ENCODE results near the gene SZT2. TPM values are rescaled to one million over a fixed set of nuclear protein-coding genes. Genes with fewer than 3 reads are reported as not detected.
"Not testable (repeated sequence)": the region's sequence is repeated elsewhere in the genome, so short reads cannot be mapped to it uniquely, and the experiment has no call there.

SZT2 gene
- polyA plus RNA-seq, 3 donors: 21.4 to 34.7 (median 33.0) TPM

DNA sequence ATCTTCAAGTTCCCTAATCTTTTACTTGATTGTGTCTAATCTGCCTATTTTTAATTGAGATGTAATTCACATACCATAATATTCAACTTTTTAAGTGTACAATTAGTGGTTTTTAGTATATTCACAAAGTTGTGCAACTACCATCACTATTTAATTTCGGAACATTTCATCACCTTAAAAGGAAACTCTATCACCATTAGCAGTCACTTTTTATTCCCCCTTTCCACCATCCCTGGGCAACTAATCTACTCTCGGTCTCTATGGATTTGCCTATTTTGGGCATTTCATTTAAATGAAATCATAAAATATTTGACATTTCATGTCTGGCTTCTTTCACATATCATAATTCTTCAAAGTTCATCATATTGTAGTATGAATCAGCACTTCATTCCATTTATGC is 94.7 kb downstream of the SZT2 start:
- DNase-seq: no peak

DNA sequence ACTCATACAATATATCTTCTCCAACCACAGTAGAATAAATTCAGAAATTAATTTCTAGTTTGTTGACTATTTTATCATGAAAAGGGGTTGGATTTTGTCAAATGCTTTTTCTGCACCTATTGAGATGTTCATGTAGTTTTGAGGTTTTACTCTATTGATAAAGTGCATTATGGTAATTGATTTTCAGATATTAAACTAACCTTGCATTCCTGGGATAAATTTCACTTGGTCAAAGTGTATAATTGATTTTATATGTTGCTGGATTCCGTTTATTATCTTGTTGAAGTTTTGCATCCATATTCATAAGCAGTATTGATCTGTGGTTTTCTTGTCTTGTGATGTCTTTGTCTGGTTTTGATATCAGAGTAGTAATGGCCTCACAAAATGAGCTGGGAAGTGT is 98.5 kb downstream of the SZT2 start:
- DNase-seq: no peak

DNA sequence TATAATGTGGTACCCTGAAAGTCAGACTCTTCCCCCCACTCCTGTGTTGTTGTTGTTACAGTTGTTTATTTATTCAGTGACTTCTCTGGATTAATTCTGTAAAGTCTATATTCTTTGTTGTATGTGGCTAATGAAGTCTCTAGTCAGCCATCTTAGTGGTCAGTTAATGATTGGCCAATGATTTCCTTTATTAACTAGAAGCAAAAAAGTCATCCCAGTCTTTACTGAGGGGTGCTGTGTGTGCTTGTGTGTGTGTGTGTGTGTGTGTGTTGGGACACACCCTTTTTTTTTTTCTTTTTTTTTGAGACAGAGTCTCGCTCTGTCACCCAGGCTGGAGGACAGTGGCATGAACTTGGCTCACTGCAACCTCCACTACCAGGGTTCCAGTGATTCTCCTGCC is 101.4 kb downstream of the SZT2 start:
- no peak for DNase-seq

DNA sequence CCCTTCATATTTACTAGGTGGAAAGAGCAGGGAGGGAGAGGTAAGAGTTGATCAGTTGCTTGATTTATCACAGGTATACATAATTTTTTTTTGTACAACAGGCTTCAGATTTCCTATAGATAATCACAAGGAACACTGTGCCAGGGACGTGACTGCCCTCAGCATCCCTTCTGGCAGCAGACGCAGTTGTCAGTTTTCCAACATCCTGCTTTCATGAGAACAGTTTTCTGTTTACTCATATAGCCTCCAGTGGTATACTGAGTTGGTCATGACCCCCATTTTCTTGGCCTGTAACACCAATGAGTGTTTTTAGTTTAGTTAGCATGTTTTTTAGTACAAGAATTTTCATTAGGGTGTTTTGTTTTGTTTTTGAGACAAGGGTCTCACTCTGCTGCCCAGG is 103.1 kb downstream of the SZT2 start:
- DNase-seq: no peak

DNA sequence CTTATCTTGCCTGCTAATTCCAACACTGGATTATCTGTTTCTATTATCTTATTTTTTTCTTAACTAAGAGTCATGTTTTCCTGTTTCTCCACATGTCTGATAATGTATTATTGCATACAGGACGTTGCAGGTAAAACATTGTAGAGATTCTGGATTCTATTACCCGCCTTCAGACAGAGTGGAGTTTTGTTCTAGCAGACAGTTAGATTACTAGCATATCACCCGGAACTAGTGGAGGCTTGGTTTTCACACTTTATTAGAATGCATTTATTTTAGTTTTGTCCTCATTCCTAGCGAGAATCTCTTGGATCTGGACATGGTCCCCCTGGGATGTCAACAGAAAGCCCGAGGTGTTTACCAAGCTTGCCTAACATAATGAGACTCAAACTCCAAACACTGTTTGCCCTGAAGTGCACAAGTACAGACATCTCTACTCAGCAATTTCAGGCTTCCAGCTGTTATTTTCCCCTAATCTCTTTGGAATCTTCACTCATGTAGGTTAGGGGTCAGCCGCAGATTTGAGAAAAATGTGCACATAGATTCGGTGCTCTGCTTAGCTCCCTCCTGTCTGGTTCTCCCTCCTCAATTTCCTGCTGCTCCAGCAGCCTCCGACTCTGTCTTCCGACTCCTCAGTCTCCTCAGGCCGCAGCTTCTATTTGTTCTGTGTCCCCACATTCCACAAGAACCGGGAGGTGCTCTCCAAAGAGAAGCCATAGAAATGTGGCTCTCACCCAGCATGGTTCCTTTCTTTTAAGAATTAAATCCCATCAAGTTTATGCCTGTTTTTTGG is 104.2 kb downstream of the SZT2 start:
- DNase-seq: no peak

DNA sequence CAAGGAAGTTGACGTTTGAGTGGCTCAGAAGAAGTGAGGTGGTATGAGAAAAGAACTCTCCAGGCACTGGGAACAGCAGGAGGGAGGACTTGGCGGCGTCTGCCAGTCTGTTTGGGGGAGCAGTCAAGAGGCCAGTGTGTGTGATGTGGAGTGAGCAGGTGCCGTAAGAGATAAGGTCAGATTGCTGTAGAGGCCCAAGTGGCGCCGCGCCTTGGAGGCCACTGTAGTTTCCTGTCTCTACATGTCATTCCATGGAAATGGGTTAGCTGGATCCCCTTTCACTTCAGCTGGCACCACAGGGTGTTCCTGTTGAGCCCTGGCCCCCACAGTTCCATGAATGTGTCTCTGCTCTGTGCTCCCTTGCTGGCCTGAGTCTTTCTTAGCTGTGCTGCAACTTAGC is 105.5 kb downstream of the SZT2 start:
- DNase-seq: no peak

DNA sequence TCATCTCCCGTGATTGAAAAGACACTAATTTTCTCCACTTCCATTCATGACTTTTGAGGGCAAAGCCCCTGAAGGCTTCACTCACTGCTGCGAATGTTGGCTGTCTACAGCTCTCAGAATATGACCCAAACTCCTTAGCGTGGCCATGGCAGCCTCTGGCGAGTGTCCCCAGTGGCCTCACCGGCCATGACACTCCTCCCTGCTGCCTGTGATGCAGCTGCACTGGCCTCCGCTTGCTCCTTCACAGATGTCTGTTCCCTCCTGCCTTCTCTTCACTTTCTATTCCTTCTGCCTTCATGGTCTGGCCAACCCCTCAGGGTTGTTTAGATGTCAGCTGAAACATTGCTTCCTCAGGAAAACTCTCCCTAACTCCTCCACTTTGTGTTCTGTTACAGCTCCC is 110.2 kb downstream of the SZT2 start:
- DNase-seq: no peak

DNA sequence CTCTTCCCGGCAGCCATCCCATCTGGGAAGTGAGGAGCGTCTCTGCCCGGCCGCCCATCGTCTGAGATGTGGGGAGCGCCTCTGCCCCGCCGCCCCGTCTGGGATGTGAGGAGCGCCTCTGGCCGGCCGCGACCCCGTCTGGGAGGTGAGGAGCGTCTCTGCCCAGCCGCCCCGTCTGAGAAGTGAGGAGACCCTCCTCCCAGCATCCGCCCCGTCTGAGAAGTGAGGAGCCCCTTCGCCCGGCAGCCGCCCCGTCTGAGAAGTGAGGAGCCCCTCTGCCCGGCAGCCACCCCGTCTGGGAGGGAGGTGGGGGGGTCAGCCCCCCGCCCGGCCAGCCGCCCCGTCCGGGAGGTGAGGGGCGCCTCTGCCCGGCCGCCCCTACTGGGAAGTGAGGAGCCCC is 112.1 kb downstream of the SZT2 start:
- not testable (repeated sequence) for DNase-seq

DNA sequence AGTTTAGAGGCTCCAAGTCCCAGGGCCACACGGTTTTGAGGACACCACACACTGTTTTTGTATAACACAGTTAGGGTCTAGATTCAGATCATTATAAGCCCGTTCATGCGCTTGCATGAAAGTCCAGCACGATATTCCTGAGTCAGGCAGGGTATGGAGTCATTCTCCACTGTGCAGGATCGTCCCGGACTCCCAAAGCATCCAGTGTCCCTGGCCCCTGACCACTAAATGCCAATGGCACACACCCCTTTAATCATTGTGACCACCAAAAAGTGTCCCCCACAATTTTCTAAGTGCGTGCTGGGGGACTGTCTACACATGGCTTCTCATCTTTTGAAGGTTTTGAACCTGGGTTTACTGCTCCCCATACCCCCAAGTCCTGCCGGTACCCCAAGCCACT is 113.8 kb downstream of the SZT2 start:
- DNase-seq: no peak

Other genes starting within 250 kb of the SZT2 start
- gene EBNA1BP2, start 217.6 kb upstream of the SZT2 start, polyA plus RNA-seq (ENCODE audit: insufficient read length in 3 of 3): 10 to 100 TPM; 76.3 to 81.9 (median 79.5) TPM
- 1 to 10 TPM; 2.6 to 5.9 (median 4.7) TPM for gene CFAP57, start 217.6 kb upstream of the SZT2 start, polyA plus RNA-seq (ENCODE audit: insufficient read length in 3 of 3)
- 10 to 100 TPM; 16.4 to 16.9 (median 16.6) TPM for gene TMEM125, start 119.9 kb upstream of the SZT2 start, polyA plus RNA-seq (ENCODE audit: insufficient read length in 3 of 3)
- gene C1orf210, start 104.3 kb upstream of the SZT2 start, polyA plus RNA-seq (ENCODE audit: insufficient read length in 3 of 3): 10 to 100 TPM; 24.0 to 30.7 (median 28.4) TPM
- 10 to 100 TPM; 52.1 to 63.4 (median 53.6) TPM for gene TIE1, start 88.9 kb upstream of the SZT2 start, polyA plus RNA-seq (ENCODE audit: insufficient read length in 3 of 3)
- under 1 TPM; 0.42 to 0.78 (median 0.65) TPM for gene MPL, start 52.1 kb upstream of the SZT2 start, polyA plus RNA-seq (ENCODE audit: insufficient read length in 3 of 3)
- gene CDC20, start 30.9 kb upstream of the SZT2 start, polyA plus RNA-seq (ENCODE audit: insufficient read length in 3 of 3): 10 to 100 TPM; 36.9 to 49.9 (median 44.3) TPM
- 10 to 100 TPM; 85.4 to 92.0 (median 88.8) TPM for gene ELOVL1, start 21.9 kb upstream of the SZT2 start, polyA plus RNA-seq (ENCODE audit: insufficient read length in 3 of 3)
- 10 to 100 TPM; 39.3 to 44.6 (median 42.2) TPM for gene MED8, start 99 bp upstream of the SZT2 start, polyA plus RNA-seq (ENCODE audit: insufficient read length in 3 of 3)
- gene HYI, start 64.0 kb downstream of the SZT2 start, polyA plus RNA-seq (ENCODE audit: insufficient read length in 3 of 3): 10 to 100 TPM; 39.8 to 49.5 (median 43.6) TPM
- 100 to 1,000 TPM; 228 to 244 (median 233) TPM for gene PTPRF, start 141.0 kb downstream of the SZT2 start, polyA plus RNA-seq (ENCODE audit: insufficient read length in 3 of 3)